ENCODE measurements around the gene SERTM2.

- TF ChIP-seq CTCF (IDR thresholded peaks at IDR 0.05) (no peak), POLR2A (IDR thresholded peaks at IDR 0.05) (peak in 1 of 2 donors; percentile 24)
Measured at GRCh38 chrX:111511477-111511876, at the start of gene SERTM2.
